ENCODE results near the gene HSPB6. TPM values are rescaled to one million over a fixed set of nuclear protein-coding genes. Genes with fewer than 3 reads are reported as not detected.
"Not testable (repeated sequence)": the region's sequence is repeated elsewhere in the genome, so short reads cannot be mapped to it uniquely, and the experiment has no call there.

HSPB6 gene
- total and polyA plus RNA-seq, 2 of the 8 experiments (the other 6 are each of a cell fraction or from before 2014, with no cell fraction given) = 0.91 TPM; not detected in 1

GRCh38 chr19:35724132-35724531 is 32.7 kb downstream of the HSPB6 start:
- not testable (repeated sequence) for H3K23ac ChIP-seq (ENCODE audit: insufficient read length); H3K4ac ChIP-seq (replicated peaks; ENCODE audit: insufficient read length, low read depth, low read length); H4K8ac ChIP-seq (ENCODE audit: extremely low read depth, insufficient read depth, low read length); H3K14ac ChIP-seq (ENCODE audit: insufficient read length); DNase-seq (ENCODE audit: low read depth in 1 of 2, low spot score in 2 of 2); H3K4me3 ChIP-seq (ENCODE audit: extremely low read depth in 1 of 4, insufficient read depth in 2 of 4, low read depth in 3 of 4, low read length in 4 of 4); H2BK120ac ChIP-seq (replicated peaks; ENCODE audit: low read depth, low read length); H3K18ac ChIP-seq (ENCODE audit: extremely low read depth, low read length); H2BK15ac ChIP-seq (ENCODE audit: low read length); H4K91ac ChIP-seq (replicated peaks; ENCODE audit: insufficient read length, low read length); H2AFZ ChIP-seq (ENCODE audit: low read length); H3K9ac ChIP-seq (replicated peaks in 1 of 4; ENCODE audit: extremely low read depth in 1 of 4, low read depth in 3 of 4, low read length in 3 of 4); H4K5ac ChIP-seq (ENCODE audit: insufficient read length, low read depth, low read length); H3K56ac ChIP-seq (replicated peaks; ENCODE audit: insufficient read length, low read depth, low read length); FAIRE-seq; H3K9me3 ChIP-seq (ENCODE audit: insufficient read depth in 2 of 2, low read depth in 1 of 2, low read length in 1 of 2); H3K23me2 ChIP-seq (ENCODE audit: low read depth, low read length); H3K27me3 ChIP-seq (replicated peaks in 1 of 4; ENCODE audit: control insufficient read depth in 3 of 4, extremely low read depth in 1 of 4, insufficient read depth in 3 of 4, low read length in 3 of 4); H2BK20ac ChIP-seq (ENCODE audit: low read length); H3K27ac ChIP-seq (ENCODE audit: low read depth, low read length); H2AK5ac ChIP-seq (ENCODE audit: low read depth, low read length); H2BK12ac ChIP-seq (ENCODE audit: low read depth, low read length); H3K4me2 ChIP-seq (ENCODE audit: insufficient read depth in 1 of 2, low read depth in 2 of 2, low read length in 2 of 2); H3K4me1 ChIP-seq (replicated peaks in 1 of 4; ENCODE audit: control insufficient read depth in 3 of 4, insufficient read depth in 4 of 4, low read length in 3 of 4); H3K79me1 ChIP-seq (ENCODE audit: low read depth, low read length); H2BK5ac ChIP-seq (ENCODE audit: low read depth, low read length)
- POLR2A ChIA-PET (ENCODE audit: partially characterized antibody) = interaction anchor here (1.0 to 6.1 kb wide), 4 partner anchors 8 to 43 kb away, joined by 3 to 39 read pairs (median 7); no protein-coding TSS in a partner anchor
- Histone ChIP-seq H4K20me1 (replicated peaks in 1 of 2; ENCODE audit: control insufficient read depth in 1 of 2, insufficient read depth in 2 of 2, low read length in 2 of 2) (peaks cover 5 to 19% of the 10 kb centered on the region in 2 experiments), H3K79me2 (ENCODE audit: control insufficient read depth in 1 of 2, insufficient read depth in 2 of 2, low read length in 2 of 2) (peaks cover 0 to 12% of the 10 kb centered on the region in 2 experiments; a peak in 2 of 4 replicates), H3K36me3 (ENCODE audit: control insufficient read depth in 2 of 4, insufficient read depth in 4 of 4, low read length in 3 of 4) (peaks cover 42 to 69% (median 59%) of the 10 kb centered on the region in 4 experiments)
- CTCF ChIA-PET (ENCODE audit: partially characterized antibody) = interaction anchor here (0.7 to 11.8 kb wide), 2 partner anchors 14 to 35 kb away, joined by 3 to 80 read pairs; partner anchors contain the start of gene IGFLR1
- 98% methylated on average over 7 of the region's 7 CpGs; no CpG with 5 or more reads in 1 of the 2 experiments for WGBS, 2 experiments (ENCODE audit: extremely low coverage in 1 of 2, insufficient coverage in 1 of 2, insufficient read length in 1 of 2, insufficient replicate concordance in 2 of 2, low coverage in 1 of 2, low lambda C conversion rate in 2 of 2, missing lambda C conversion rate in 1 of 2)

Measured in H1 (cell line).